OCI-LY3 (cell line): Measurements from ENCODE around the gene RNF128.

Experiments
- H2AFZ ChIP-seq: fragments of 200-600, 300-600 bp; shearing (Covaris generic); 2 replicates; pipeline ENCODE4 v1.6.0; 2014; ENCODE audit warnings: antibody characterized with exemption, low read depth, low read length
- H3K27ac ChIP-seq: fragments of 200-600, 300-600 bp; sonication (generic); 2 replicates; pipeline ENCODE4 v1.5.1; 2014; ENCODE audit warnings: mild to moderate bottlenecking, low read length, moderate library complexity, mixed read lengths
- H3K27me3 ChIP-seq: fragments of 200-600, 300-600 bp; sonication (generic); 2 replicates; pipeline ENCODE4 v1.6.1; 2014; ENCODE audit warnings: low read depth, low read length, mixed read lengths
- H3K36me3 ChIP-seq: fragments of 200-600, 300-600 bp; sonication (generic); replicated peaks from 2 replicates; pipeline ENCODE3; 2014; ENCODE audit warnings: low read depth, low read length, mixed read lengths
- H3K4me1 ChIP-seq: fragments of 300-600, 200-600 bp; sonication (generic); 2 replicates; pipeline ENCODE4 v1.6.1; 2014; ENCODE audit warnings: low read length, mixed read lengths
- H3K4me2 ChIP-seq: fragments of 200-600, 300-600 bp; sonication (generic); 2 replicates; pipeline ENCODE4 v1.6.1; 2014; ENCODE audit warnings: low read length, mixed read lengths
- H3K4me3 ChIP-seq: fragments of 300-600, 200-600 bp; sonication (generic); 2 replicates; pipeline ENCODE4 v1.5.1; 2014; ENCODE audit warnings: antibody characterized with exemption, mild to moderate bottlenecking, low read length, moderate library complexity
- H3K79me2 ChIP-seq: fragments of 300-600, 200-600 bp; shearing (Covaris generic); 2 replicates; pipeline ENCODE4 v1.6.1; 2014; ENCODE audit warnings: mild to moderate bottlenecking, low read length, mixed read lengths
- H3K9ac ChIP-seq: fragments of 300-600, 200-600 bp; shearing (Covaris generic); 2 replicates; pipeline ENCODE4 v1.6.0; 2014; ENCODE audit warnings: mild to moderate bottlenecking, low read length, moderate library complexity
- H3K9me3 ChIP-seq: fragments of 200-600, 300-600 bp; shearing (Covaris generic); 2 replicates; pipeline ENCODE4 v1.6.1; 2014; ENCODE audit warnings: low read length, mixed read lengths; ENCODE audit not compliant: insufficient read depth
- H4K20me1 ChIP-seq: fragments of 200-600, 300-600 bp; sonication (generic); 2 replicates; pipeline ENCODE4 v1.6.1; 2016; ENCODE audit warnings: low read length, mixed read lengths; ENCODE audit not compliant: insufficient read depth
- CTCF ChIP-seq: fragments of 200-600, 300-600 bp; sonication (generic); IDR thresholded peaks from 2 replicates; pipeline ENCODE4 v1.5.1; 2014; ENCODE audit warnings: antibody characterized with exemption, low read length, low read depth
- EZH2phosphoT487 ChIP-seq: fragments of 200-600 bp; shearing (Covaris generic); IDR thresholded peaks from 2 replicates; pipeline ENCODE4 v1.6.1; 2018; ENCODE audit warnings: antibody characterized with exemption, mixed run types, low read depth

The RNF128 gene

DNA sequence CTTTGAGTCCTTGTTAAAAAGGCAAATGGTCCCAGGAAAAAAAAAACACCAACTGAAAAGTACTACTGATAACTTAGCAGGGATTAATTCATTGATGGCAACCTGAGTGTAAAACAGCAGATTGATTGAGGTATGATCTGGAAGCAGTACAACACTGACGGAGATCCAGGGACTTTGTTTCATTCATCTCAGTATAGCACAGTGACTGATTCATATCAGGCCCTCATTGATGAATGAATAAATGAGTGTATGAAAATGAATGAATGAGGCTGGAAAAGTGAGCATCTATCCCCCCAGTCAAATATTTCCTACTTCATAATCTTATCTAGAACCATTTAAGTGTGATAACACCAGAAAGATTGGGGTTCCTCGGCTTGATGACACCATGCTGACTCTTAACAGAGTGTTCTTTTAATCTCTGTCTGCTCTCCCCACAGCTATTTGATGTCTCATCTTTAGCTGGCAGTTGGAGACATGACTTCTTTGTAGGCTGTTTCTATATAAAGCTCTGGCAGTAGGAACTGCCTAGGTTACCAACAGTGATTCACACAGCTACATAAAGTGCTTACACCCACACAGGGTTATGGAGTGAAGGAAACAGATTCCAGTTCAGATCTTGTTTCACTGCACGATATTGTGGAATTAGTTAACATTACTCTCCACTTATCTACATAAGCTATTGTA lies 18.6 kb upstream of the RNF128 start:
- no peaks in the 10 kb centered on the region for H3K36me3 ChIP-seq
- no peaks in the 10 kb centered on the region for H3K27me3 ChIP-seq
- H3K79me2 ChIP-seq: no peaks in the 10 kb centered on the region
- no peaks in the 10 kb centered on the region for H3K4me1 ChIP-seq
- no peaks in the 10 kb centered on the region for H4K20me1 ChIP-seq
- no peak overlapping the region for H3K27ac ChIP-seq
- no peak overlapping the region for H3K4me3 ChIP-seq
- H3K9me3 ChIP-seq: no peaks in the 10 kb centered on the region
- no peak overlapping the region for H2AFZ ChIP-seq
- no peak overlapping the region for H3K9ac ChIP-seq
- TF ChIP-seq EZH2phosphoT487: no peak
- no peak overlapping the region for H3K4me2 ChIP-seq

DNA sequence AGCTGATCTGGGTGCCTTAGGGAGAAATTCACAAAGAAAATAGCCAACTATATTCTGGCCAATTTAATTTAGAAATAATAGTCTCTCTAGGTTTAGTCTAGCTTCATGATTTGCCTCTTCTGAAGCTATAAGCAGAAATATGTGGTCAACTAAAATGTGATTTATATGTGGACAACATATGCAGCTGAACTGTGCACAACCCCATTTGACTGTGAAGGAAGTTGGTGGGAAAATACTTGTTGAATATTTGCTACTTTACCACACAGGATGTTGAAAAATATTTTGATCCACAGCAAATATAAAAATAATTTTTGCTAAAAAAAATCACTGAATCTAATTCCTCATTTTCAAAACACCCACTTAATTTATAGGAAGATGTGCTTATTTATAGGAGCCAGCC lies 15.7 kb upstream of the RNF128 start:
- no peaks in the 10 kb centered on the region for H3K27me3 ChIP-seq
- H3K4me3 ChIP-seq: no peak overlapping the region
- H3K9ac ChIP-seq: no peak overlapping the region
- TF ChIP-seq CTCF: no peak
- no peak for TF ChIP-seq EZH2phosphoT487
- no peaks in the 10 kb centered on the region for H3K9me3 ChIP-seq
- no peak overlapping the region for H3K4me2 ChIP-seq
- H2AFZ ChIP-seq: no peak overlapping the region
- H3K4me1 ChIP-seq: no peaks in the 10 kb centered on the region
- H3K36me3 ChIP-seq: no peaks in the 10 kb centered on the region
- no peaks in the 10 kb centered on the region for H3K79me2 ChIP-seq
- no peaks in the 10 kb centered on the region for H4K20me1 ChIP-seq
- H3K27ac ChIP-seq: no peak overlapping the region

DNA sequence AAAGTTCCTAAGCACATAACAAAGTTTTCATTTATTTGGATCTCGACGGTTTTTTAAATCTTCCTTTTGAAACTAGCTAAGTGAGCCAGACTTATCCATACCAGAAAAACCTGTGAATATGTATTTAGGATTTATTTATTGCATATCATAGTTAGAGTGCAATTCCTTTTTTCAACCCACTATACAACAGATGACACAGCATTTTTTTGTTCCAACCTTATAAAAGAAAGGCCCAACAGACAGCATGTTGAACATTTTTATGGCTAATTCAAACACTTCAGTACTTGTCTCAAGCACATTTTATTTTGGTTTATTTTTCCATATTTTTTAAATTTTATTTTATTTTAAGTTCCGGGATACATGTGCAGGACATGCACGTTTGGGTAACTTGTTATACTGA lies 15.1 kb upstream of the RNF128 start:
- H3K9me3 ChIP-seq: no peaks in the 10 kb centered on the region
- H3K27ac ChIP-seq: no peak overlapping the region
- no peaks in the 10 kb centered on the region for H3K79me2 ChIP-seq
- H3K9ac ChIP-seq: no peak overlapping the region
- H3K4me2 ChIP-seq: no peak overlapping the region
- H3K4me1 ChIP-seq: no peaks in the 10 kb centered on the region
- TF ChIP-seq EZH2phosphoT487 (no peak), CTCF (no peak)
- no peak overlapping the region for H2AFZ ChIP-seq
- no peaks in the 10 kb centered on the region for H3K27me3 ChIP-seq
- no peak overlapping the region for H3K4me3 ChIP-seq
- H4K20me1 ChIP-seq: no peaks in the 10 kb centered on the region
- H3K36me3 ChIP-seq: no peaks in the 10 kb centered on the region

GRCh38 chrX:106716004-106716403 lies 10.5 kb upstream of the RNF128 start:
- no peak for TF ChIP-seq EZH2phosphoT487
- no peak for TF ChIP-seq CTCF

More at GRCh38 chrX:106716004-106716403, 10.5 kb upstream of the RNF128 start:
- no peak overlapping the region for H3K4me2 ChIP-seq
- H2AFZ ChIP-seq: no peak overlapping the region
- no peak overlapping the region for H3K4me3 ChIP-seq
- no peak overlapping the region for H3K27ac ChIP-seq
- H3K79me2 ChIP-seq: no peaks in the 10 kb centered on the region
- no peaks in the 10 kb centered on the region for H3K27me3 ChIP-seq
- no peak overlapping the region for H3K9ac ChIP-seq
- H3K9me3 ChIP-seq: no peaks in the 10 kb centered on the region
- no peaks in the 10 kb centered on the region for H3K4me1 ChIP-seq
- H3K36me3 ChIP-seq: no peaks in the 10 kb centered on the region
- H4K20me1 ChIP-seq: no peaks in the 10 kb centered on the region
